Right ventricle myocardium superior (tissue), 1 donor: ENCODE results near the gene VPS13D. TPM values are rescaled to one million over a fixed set of nuclear protein-coding genes. Genes with fewer than 3 reads are reported as not detected.
A peak's percentile ranks its signal among the peaks of the same experiment; 100 is the strongest.

ENCODE experiments used
- ATAC-seq: fragments of 200-7000 bp; cut with Tn5 transposase; one replicate; pipeline ENCODE4 v1.9.1; 2020; ENCODE audit warnings: mild to moderate bottlenecking; ENCODE audit not compliant: poor library complexity
- DNase-seq: peaks from one replicate; pipeline ENCODE4 v3.0.0-alpha.2; 2020
- intact Hi-C: fragments of 100-400 bp; cut with DNase I; formaldehyde crosslinking; loops from one replicate; pipeline ENCODE4 v1.11.2; 2022
- total RNA-seq: library from RNA; stranded (reverse); fragmentation: NEBNext Ultra II Directional; extraction: Animal tissue kit (Norgen Biotek cat#: 25700); gene quantifications from one replicate; pipeline ENCODE4 v1.2.1, GENCODE V29; 2021
- donor health status: DM: no; HTN: yes; CAD: no; lungs with severe emphysema.

VPS13D gene
- total RNA-seq, 1 donor from 2014 or later: 63.3 TPM

- DNase-seq (no peak), ATAC-seq (no peak)
- intact Hi-C loops: loop anchor here (5.0 kb wide), 1 partner anchor 140 kb away; the partner anchor contains the start of gene DHRS3
Observed at GRCh38 chr1:12477314-12477713, 247.5 kb downstream of the VPS13D start.

GRCh38 chr1:12477936-12478611 is 248.2 kb downstream of the VPS13D start:
- peak; percentile 88 for DNase-seq
- intact Hi-C loops: loop anchor here (5.0 kb wide), 1 partner anchor 139 kb away; the partner anchor contains the start of gene DHRS3
- peak; percentile 65 for ATAC-seq

GRCh38 chr1:12478612-12478985 is 248.8 kb downstream of the VPS13D start:
- intact Hi-C loops: loop anchor here (5.0 kb wide), 1 partner anchor 139 kb away; the partner anchor contains the start of gene DHRS3
- no peak for ATAC-seq
- DNase-seq: no peak

GRCh38 chr1:12479311-12479710 is 249.5 kb downstream of the VPS13D start:
- intact Hi-C loops: loop anchor here (5.0 kb wide), 1 partner anchor 138 kb away; the partner anchor contains the start of gene DHRS3
- no peak for ATAC-seq
- DNase-seq: no peak

GRCh38 chr1:12480041-12480440 is 250.2 kb downstream of the VPS13D start:
- peak; percentile 5 for ATAC-seq
- intact Hi-C loops: no loop called here
- no peak for DNase-seq

GRCh38 chr1:12480748-12481362 is 251.0 kb downstream of the VPS13D start:
- DNase-seq (no peak), ATAC-seq (peak; percentile 19)
- intact Hi-C loops: no loop called here

- intact Hi-C loops: no loop called here
- no peak for ATAC-seq
- DNase-seq: no peak
Observed at GRCh38 chr1:12481928-12482327, 252.1 kb downstream of the VPS13D start.

- no peak for ATAC-seq
- intact Hi-C loops: no loop called here
- no peak for DNase-seq
Observed at GRCh38 chr1:12482988-12483387, 253.2 kb downstream of the VPS13D start.

- peak; percentile 57 for ATAC-seq
- intact Hi-C loops: no loop called here
- DNase-seq: peak; percentile 58
Observed at GRCh38 chr1:12485231-12486058, 255.6 kb downstream of the VPS13D start.

- no peak for ATAC-seq
- intact Hi-C loops: no loop called here
- no peak for DNase-seq
Observed at GRCh38 chr1:12486059-12486341, 256.2 kb downstream of the VPS13D start.

GRCh38 chr1:12486401-12487005 is 256.7 kb downstream of the VPS13D start:
- intact Hi-C loops: no loop called here
- peak; percentile 81 for DNase-seq
- peak; percentile 87 for ATAC-seq

- DNase-seq: no peak
- intact Hi-C loops: no loop called here
- ATAC-seq: no peak
Observed at GRCh38 chr1:12487520-12487919, 257.7 kb downstream of the VPS13D start.

- DNase-seq (no peak), ATAC-seq (no peak)
- intact Hi-C loops: no loop called here
Observed at GRCh38 chr1:12488666-12489354, 259.0 kb downstream of the VPS13D start.

GRCh38 chr1:12490532-12491142 is 260.8 kb downstream of the VPS13D start:
- no peak for ATAC-seq
- intact Hi-C loops: no loop called here
- no peak for DNase-seq

GRCh38 chr1:12491656-12492055 is 261.8 kb downstream of the VPS13D start:
- DNase-seq (no peak), ATAC-seq (no peak)

GRCh38 chr1:12495725-12496124 is 265.9 kb downstream of the VPS13D start:
- intact Hi-C loops: no loop called here
- ATAC-seq: peak; percentile 90
- DNase-seq: peak; percentile 62

More at GRCh38 chr1:12491656-12492055, 261.8 kb downstream of the VPS13D start:
- intact Hi-C loops: no loop called here

GRCh38 chr1:12496154-12496961 is 266.5 kb downstream of the VPS13D start:
- ATAC-seq (peak; percentile 86), DNase-seq (no peak)
- intact Hi-C loops: no loop called here
